Colonic mucosa (tissue), 4 donors: ENCODE results near the gene SUN5. TPM values are rescaled to one million over a fixed set of nuclear protein-coding genes. Genes with fewer than 3 reads are reported as not detected.

ENCODE experiments used
- DNase-seq: peaks from one replicate; pipeline ENCODE4 v3.0.0-alpha.2; 2020
- H3K27ac ChIP-seq: fragments of 200-600 bp; one replicate; pipeline ENCODE4 v1.8.0; 2021
- H3K27me3 ChIP-seq: fragments of 200-600 bp; one replicate; pipeline ENCODE4 v1.8.0; 2021
- H3K36me3 ChIP-seq: fragments of 200-600 bp; one replicate; pipeline ENCODE4 v1.8.0; 2021
- H3K4me1 ChIP-seq: fragments of 200-600 bp; one replicate; pipeline ENCODE4 v1.8.0; 2021; ENCODE audit warnings: mild to moderate bottlenecking
- H3K4me3 ChIP-seq: fragments of 200-600 bp; one replicate; pipeline ENCODE4 v1.8.0; 2021
- H3K9ac ChIP-seq, 2 donors: one replicate each; pipeline ENCODE4 v1.7.0; 2013; ENCODE audit warnings: control low read depth in 2 of 2, low read depth in 2 of 2, low read length in 2 of 2
- H3K9me3 ChIP-seq: fragments of 200-600 bp; one replicate; pipeline ENCODE4 v1.8.0; 2021
- intact Hi-C: fragments of 100-400 bp; cut with DNase I; formaldehyde crosslinking; loops from one replicate; pipeline ENCODE4 v1.14.1; 2022
- total RNA-seq, 2 donors: library from RNA; stranded (reverse); fragmentation: NEBNext Ultra II Directional in 1 of 2; extraction: Animal tissue kit (Norgen Biotek cat#: 25700) in 1 of 2; gene quantifications; one replicate each; pipeline ENCODE4 v1.2.1, GENCODE V29; 2021
- TF ChIP-seq, protein P1 (sequence below): fragments of 200-600 bp; IDR thresholded peaks from one replicate; pipeline ENCODE4 v1.8.0; 2022; ENCODE audit warnings: antibody characterized with exemption, mild to moderate bottlenecking
- donor health status: healthy.
- donor health status: DM: no; HTN: no; CAD: no.
- donor health status: DM: no; HTN: no; CAD: no.

SUN5 gene
- total RNA-seq, 2 donors from 2014 or later: not detected

DNA sequence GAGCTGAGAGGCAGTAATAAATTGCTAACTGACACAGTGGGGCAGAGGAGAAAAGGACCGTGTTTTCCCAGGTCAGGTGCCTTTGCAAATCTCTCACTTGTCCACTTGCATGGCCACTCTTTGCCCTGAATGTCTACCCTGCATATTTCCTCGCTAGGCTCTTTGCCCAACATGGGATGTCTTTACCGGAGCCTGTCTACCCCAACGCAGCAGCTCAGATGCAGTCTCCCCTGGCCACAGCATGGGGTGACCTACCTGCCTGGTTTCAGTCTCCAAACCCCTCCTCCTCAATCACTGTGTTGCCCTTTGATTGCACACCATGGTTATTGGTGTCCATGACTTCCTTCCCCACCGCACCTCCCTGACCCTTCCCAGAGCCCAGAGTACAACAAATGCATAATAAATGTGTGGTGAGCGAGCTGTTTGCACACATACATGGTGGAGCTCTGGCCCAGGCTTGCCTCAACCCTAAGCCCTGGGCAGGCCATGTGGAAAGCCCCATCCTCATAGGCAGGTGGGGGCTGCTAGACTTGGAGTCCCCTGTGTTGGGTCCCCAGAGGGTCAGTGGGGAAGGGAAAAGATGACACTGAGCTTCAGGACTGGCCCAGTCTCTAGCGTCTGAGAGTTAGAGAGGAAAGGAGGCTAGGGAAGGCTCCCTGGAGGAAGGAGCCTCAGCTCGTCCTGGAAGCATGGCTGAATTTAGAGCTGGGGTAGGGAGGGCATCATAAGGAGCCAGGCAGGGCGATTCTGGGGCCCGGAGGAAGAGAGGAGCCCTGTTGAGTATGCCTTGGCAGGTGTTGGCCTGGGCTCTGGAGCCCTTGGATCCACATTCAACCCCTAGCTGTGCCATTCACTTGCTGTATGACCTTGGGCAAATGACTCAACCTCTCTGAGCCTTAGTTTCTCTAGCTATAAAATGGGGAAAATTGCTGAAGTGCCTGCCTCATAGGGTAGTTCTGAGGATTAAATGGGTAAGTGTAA lies 22.8 kb upstream of the SUN5 start:
- Histone ChIP-seq H3K9me3 (no peaks in the 10 kb centered on the region), H3K27ac (no peak overlapping the region), H3K4me1 (no peaks in the 10 kb centered on the region), H3K4me3 (no peak overlapping the region), H3K9ac (no peak overlapping the region), H3K27me3 (no peaks in the 10 kb centered on the region), H3K36me3 (no peaks in the 10 kb centered on the region)
- intact Hi-C loops: no loop called here
- no peak for DNase-seq
- TF ChIP-seq, protein P1, sequence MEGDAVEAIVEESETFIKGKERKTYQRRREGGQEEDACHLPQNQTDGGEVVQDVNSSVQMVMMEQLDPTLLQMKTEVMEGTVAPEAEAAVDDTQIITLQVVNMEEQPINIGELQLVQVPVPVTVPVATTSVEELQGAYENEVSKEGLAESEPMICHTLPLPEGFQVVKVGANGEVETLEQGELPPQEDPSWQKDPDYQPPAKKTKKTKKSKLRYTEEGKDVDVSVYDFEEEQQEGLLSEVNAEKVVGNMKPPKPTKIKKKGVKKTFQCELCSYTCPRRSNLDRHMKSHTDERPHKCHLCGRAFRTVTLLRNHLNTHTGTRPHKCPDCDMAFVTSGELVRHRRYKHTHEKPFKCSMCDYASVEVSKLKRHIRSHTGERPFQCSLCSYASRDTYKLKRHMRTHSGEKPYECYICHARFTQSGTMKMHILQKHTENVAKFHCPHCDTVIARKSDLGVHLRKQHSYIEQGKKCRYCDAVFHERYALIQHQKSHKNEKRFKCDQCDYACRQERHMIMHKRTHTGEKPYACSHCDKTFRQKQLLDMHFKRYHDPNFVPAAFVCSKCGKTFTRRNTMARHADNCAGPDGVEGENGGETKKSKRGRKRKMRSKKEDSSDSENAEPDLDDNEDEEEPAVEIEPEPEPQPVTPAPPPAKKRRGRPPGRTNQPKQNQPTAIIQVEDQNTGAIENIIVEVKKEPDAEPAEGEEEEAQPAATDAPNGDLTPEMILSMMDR: no peak

DNA sequence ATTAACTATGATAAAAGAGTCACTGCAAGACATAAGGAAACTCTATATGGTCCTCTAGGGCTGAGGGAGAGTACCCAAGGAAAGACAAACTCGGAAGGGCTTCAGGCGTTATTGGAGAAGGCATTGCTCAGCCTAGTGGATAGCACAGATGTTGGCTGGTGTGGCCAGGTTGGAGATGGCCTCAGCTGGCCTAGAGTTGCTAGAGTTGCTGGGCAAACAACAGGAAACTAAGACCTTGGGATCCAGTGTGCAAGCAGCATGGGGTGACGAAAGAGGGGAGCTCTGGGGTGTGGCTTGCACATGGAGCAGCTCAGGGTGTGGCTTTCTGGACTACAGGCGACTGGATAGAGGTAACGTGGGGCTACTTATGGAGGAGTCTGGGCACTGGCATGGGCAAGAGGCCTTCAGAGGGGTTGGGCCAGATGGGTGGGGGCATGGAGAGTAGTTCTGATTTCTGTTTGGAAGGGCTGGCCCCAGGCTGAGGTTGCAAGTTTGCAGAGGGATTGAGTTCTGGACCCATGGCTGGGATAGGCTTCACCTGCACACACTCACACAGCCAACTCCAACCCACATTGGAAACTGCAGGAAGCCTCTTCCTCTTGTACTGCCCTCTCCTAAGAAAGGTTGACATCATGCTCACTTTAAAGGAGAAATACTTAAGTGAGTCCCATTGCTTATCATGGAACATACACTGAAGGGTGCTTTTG lies 22.0 kb upstream of the SUN5 start:
- TF ChIP-seq, protein P1: no peak

DNA sequence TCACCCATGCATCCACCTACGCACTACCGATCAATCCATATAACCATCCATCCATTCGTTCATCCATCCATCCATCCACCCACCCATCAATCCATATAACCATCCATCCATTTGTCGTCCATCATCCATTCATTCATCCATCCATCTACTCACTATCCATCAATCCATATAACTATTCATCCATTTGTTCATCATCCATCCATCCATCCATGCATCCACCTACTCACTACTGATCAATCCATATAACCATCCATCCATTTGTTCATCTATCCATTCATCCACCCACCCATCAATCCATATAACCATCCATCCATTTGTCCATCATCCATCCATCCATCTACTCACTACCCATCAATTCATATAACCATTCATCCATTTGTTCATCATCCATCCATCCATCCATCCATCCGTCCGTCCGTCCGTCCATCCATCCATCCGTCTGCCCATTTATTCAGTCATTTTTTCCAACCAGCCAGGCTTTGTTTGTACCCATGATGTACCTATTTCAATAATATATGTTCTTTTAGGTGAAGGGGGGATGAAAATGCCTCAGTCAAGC lies 21.2 kb upstream of the SUN5 start:
- no peak overlapping the region for H3K9ac ChIP-seq
- TF ChIP-seq, protein P1: no peak
- intact Hi-C loops: no loop called here
- H3K9me3 ChIP-seq: no peaks in the 10 kb centered on the region
- no peak overlapping the region for H3K27ac ChIP-seq
- DNase-seq: no peak
- no peaks in the 10 kb centered on the region for H3K4me1 ChIP-seq
- no peak overlapping the region for H3K4me3 ChIP-seq
- no peaks in the 10 kb centered on the region for H3K27me3 ChIP-seq
- no peaks in the 10 kb centered on the region for H3K36me3 ChIP-seq

More for the DNA sequence above, 22.0 kb upstream of the SUN5 start:
- H3K9me3 ChIP-seq: no peaks in the 10 kb centered on the region
- H3K27me3 ChIP-seq: no peaks in the 10 kb centered on the region
- H3K36me3 ChIP-seq: no peaks in the 10 kb centered on the region
- no peak overlapping the region for H3K9ac ChIP-seq
- no peak for DNase-seq
- no peaks in the 10 kb centered on the region for H3K4me1 ChIP-seq
- intact Hi-C loops: no loop called here
- H3K27ac ChIP-seq: no peak overlapping the region
- no peak overlapping the region for H3K4me3 ChIP-seq

DNA sequence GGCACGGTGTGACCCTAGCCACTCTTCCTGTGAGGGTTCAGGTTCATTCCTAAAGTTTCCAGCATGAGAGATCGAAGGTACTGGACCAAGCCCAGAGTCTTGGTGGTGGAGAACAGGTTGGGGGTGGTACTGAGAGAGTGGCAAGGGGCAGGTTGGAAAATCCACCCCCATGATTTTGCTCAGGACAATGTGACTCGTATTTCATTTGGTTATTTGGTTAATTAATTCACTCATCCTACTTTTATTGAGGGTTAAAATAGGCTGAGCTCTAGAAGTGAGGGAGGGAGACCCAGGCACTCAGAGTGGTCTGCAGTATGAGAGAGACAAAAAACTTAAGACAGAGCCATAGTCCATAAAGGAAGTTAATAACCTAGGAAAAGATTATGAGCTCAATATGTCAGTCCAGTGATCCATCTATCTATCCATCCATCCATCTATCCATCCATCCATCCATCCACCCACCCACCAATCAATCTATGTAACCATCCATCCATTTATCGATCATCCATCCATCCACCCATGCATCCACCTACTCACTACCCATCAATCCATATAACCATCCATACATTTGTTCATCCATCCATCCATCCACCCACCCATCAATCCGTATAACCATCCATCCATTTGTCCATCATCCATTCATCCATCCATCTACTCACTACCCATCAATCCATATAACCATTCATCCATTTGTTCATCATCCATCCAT lies 20.5 kb upstream of the SUN5 start:
- Histone ChIP-seq H3K27me3 (no peaks in the 10 kb centered on the region), H3K9me3 (no peaks in the 10 kb centered on the region), H3K36me3 (no peaks in the 10 kb centered on the region), H3K27ac (no peak overlapping the region), H3K4me3 (no peak overlapping the region), H3K4me1 (no peaks in the 10 kb centered on the region), H3K9ac (no peak overlapping the region)
- TF ChIP-seq, protein P1: no peak
- intact Hi-C loops: no loop called here
- no peak for DNase-seq

DNA sequence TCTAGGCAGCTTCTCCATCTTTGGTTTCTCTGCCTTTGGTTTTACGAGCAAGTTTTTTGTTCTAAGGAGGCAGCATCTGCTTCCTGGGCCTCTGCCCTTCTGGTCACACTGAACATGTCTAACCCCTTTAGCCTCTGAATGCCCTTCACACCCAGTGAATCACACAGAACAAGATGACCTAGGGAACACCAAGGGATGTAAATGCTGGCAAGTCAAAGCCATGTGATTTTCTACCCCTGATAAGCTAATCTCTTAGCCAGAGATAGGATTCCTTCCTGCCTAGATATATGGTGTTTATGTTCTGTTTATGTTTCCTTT lies 20.0 kb upstream of the SUN5 start:
- Histone ChIP-seq H3K36me3 (no peaks in the 10 kb centered on the region), H3K4me3 (no peak overlapping the region), H3K27me3 (no peaks in the 10 kb centered on the region), H3K4me1 (no peaks in the 10 kb centered on the region), H3K27ac (no peak overlapping the region), H3K9ac (no peak overlapping the region), H3K9me3 (no peaks in the 10 kb centered on the region)
- TF ChIP-seq, protein P1: no peak
- DNase-seq: no peak
- intact Hi-C loops: no loop called here
